ENCODE data around the gene BLMH.

Gene BLMH

DNA sequence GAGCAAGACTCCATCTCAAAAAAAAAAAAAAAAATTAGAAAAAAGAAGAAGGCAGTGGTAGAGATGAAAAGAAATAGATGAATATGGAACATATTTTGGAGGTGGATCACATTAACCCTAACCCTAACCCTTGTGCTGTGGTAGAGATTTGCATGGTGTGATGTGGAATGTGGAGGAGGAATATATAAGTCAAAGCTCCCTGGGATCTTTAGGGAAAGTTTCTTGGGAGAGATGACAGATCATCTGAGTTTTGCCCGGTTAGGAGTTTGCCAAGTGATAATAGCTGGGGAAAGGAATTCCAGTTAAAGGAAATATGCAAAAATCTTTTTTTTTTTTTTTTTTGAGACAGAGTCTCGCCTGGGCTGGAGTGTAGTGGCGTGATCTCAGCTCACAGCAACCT is 13.0 kb upstream of the BLMH start:
- H3K4me1 ChIP-seq, result no peaks in the 10 kb centered on the region
- H3K4me3 ChIP-seq, result no peak overlapping the region
- H3K9me3 ChIP-seq, result peaks cover 0 to 5% (median 0%) of the 10 kb centered on the region in 3 donors
- DNase-seq, result no peak
- no peaks in the 10 kb centered on the region for H3K36me3 ChIP-seq
- no peak for TF ChIP-seq CTCF (IDR thresholded peaks at IDR 0.05)
- intact Hi-C loops (cut with DNase I; ENCODE audit: low total_unique reads), result no loop called here
- H3K27ac ChIP-seq, result no peak overlapping the region
- H3K27me3 ChIP-seq, result no peaks in the 10 kb centered on the region

GRCh38 chr17:30302241-30302640 is 10.5 kb upstream of the BLMH start:
- DNase-seq, result no peak
- H3K36me3 ChIP-seq, result no peaks in the 10 kb centered on the region
- intact Hi-C loops (cut with DNase I; ENCODE audit: low total_unique reads), result no loop called here
- peaks cover 0 to 6% (median 0%) of the 10 kb centered on the region in 3 donors for H3K9me3 ChIP-seq
- H3K4me1 ChIP-seq, result peaks cover 0 to under 1% (median under 1%) of the 10 kb centered on the region in 4 donors
- H3K4me3 ChIP-seq, result no peak overlapping the region
- TF ChIP-seq CTCF (IDR thresholded peaks at IDR 0.05), result no peak
- H3K27me3 ChIP-seq, result no peaks in the 10 kb centered on the region
- no peak overlapping the region for H3K27ac ChIP-seq

- peaks cover 0 to 10% (median 6%) of the 10 kb centered on the region in 4 donors for H3K4me1 ChIP-seq
- H3K4me3 ChIP-seq, result no peak overlapping the region
- DNase-seq, result no peak
- TF ChIP-seq CTCF (IDR thresholded peaks at IDR 0.05), result no peak
- intact Hi-C loops (cut with DNase I; ENCODE audit: low total_unique reads), result no loop called here
- no peaks in the 10 kb centered on the region for H3K27me3 ChIP-seq
- peaks cover 0 to 6% (median 0%) of the 10 kb centered on the region in 3 donors for H3K9me3 ChIP-seq
- H3K27ac ChIP-seq, result no peak overlapping the region
- no peaks in the 10 kb centered on the region for H3K36me3 ChIP-seq
Measured at GRCh38 chr17:30300818-30301217, 9.1 kb upstream of the BLMH start.

GRCh38 chr17:30299000-30299399 is 7.3 kb upstream of the BLMH start:
- Histone ChIP-seq H3K27me3 (no peaks in the 10 kb centered on the region), H3K4me3 (no peak overlapping the region), H3K36me3 (no peaks in the 10 kb centered on the region), H3K4me1 (peaks cover 0 to 12% (median 7%) of the 10 kb centered on the region in 4 donors), H3K27ac (no peak overlapping the region), H3K9me3 (peaks cover 0 to 6% (median 0%) of the 10 kb centered on the region in 3 donors)
- intact Hi-C loops (cut with DNase I; ENCODE audit: low total_unique reads), result no loop called here
- no peak for DNase-seq
- no peak for TF ChIP-seq CTCF (IDR thresholded peaks at IDR 0.05)

DNA sequence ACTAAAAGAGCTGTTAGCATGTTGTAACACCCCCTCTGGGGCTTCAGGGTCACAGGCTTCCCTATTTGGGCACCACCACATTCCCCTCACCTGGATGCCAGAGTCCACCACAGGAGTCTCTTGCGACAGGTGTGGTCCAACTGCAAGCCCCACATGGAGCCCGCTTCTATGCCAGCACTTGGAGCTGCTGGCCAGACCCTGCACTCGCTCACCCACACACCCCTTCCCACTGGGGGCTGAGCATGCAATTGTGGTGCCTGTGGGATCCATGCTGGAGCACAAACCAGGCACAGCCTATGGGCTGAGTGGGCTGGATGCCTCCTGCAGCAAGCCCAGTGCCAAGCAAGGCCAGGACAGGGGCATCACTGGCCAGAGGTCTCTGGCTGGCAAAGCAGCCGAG is 6.0 kb upstream of the BLMH start:
- DNase-seq, result no peak
- no peaks in the 10 kb centered on the region for H3K36me3 ChIP-seq
- no peak overlapping the region for H3K4me3 ChIP-seq
- peak overlapping the region in 1 of 2 donors; percentile 76 for H3K27ac ChIP-seq
- TF ChIP-seq CTCF (IDR thresholded peaks at IDR 0.05), result no peak
- H3K27me3 ChIP-seq, result no peaks in the 10 kb centered on the region
- peaks cover 0 to 6% (median 0%) of the 10 kb centered on the region in 3 donors for H3K9me3 ChIP-seq
- intact Hi-C loops (cut with DNase I; ENCODE audit: low total_unique reads), result no loop called here
- peaks cover 0 to 12% (median 7%) of the 10 kb centered on the region in 4 donors for H3K4me1 ChIP-seq

All from tibial artery (tissue), 4 donors.